CMK (cell line): ENCODE results near the gene PBOV1.

Source experiments
- DNase-seq: peaks from one replicate; pipeline ENCODE4 v3.0.0-alpha.2; 2010; ENCODE audit warnings: low read depth

PBOV1 gene

DNA sequence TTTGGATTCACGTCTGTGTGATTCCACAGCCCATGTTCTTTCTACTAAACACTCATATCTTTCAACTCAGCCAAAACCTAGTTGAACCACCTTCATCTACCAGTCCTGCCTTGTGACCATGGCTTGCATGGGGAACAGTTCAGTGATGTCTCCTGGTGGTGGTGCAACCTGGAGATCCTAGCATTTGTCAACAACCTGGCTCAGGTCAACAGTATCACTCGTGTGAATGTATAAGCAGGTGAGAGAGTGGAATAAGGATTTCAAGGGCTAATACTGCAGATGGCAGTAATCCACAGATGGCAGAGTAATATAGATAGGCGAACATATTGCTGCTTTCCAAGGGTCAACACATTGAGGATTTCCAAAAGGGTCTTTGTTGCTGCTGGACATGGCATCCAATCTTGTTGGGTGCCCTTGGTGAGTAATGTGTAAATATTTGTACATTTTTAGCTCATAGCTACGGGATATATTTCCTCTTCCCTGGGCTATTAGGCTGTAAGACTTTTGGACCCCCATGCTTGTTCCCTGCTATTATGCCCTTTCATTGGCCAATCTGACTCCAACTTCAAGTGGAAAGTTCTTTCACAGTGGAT is 13.4 kb downstream of the PBOV1 start:
- DNase-seq, result no peak

GRCh38 chr6:138204303-138204702 is 14.0 kb downstream of the PBOV1 start:
- no peak for DNase-seq

- DNase-seq, result no peak
Measured at GRCh38 chr6:138203315-138203714, 15.0 kb downstream of the PBOV1 start.

GRCh38 chr6:138201836-138202235 is 16.5 kb downstream of the PBOV1 start:
- DNase-seq, result no peak

DNA sequence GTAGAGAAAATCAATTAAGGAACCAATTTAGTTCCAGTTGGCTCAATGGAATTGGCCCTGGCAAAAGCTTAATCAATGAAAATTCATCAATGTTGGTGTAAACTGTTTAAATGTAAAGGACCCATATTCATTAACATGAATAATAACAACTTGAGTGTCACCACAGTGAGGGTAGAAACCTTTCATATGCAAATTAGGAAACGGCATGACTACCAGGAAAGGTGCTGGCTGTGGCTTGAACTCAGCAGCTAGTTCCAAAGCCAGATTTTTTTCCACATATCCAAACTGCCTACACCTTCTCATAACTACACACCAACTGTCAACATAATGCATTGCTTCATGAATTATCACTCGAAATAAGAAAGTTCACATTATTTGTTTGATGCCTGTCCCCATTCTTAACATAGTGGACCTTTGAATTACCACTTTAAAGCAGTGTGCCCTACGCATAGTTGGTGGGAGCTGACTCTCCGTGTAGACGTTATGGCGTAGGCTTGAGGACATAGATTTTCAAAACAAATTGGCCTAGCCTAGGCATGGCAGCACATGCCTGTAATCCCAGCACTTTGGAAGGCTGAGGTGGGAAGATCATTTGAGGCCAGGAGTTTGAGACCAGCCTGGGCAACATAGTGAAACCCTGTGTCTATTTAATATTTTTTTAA is 19.7 kb downstream of the PBOV1 start:
- DNase-seq, result no peak

DNA sequence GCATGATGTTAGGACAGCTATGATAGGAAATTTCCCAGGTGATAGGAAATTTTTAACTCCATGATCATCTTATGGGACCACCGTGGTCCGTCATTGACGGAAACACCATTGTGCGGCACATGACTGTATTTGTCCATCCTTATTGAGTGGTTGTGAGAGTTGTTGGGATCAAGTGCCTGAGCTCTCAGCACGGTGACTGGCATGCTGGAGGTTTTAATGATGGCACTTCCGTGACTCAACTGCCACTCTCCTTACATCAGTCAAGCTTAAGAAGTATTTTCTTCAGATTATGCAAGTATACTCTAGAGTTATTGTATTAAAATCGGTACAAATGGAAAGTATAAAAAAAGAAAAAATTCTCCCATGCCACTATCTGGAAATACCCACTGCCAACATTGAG is 20.7 kb downstream of the PBOV1 start:
- no peak for DNase-seq

DNA sequence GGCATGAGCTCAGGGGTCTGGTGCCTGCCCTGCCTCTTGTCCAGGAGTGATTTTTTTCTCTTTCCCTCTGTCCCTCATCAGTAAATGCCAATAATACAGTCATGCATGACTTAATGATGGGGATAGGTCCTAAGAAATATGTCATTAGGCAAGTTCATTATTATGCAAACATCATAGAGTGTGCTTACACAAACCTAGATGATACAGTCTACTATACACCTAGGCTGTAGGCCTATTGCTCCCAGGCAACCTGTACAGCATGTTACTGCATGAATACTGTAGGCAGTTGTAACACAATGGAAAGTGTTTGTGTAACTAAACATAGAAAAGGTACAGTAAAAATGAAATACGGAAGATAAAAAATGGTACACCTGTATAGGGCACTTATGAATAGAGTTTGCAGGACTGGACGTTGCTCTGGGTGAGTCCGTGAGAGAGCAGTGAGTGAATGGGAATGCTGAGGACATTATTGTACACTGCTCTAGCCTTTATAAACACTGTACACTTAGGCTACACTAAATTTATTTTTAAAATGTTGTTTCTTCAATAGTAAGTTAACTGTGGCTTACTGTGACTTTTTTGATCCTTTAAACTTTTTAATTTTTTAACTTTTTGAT is 22.1 kb downstream of the PBOV1 start:
- no peak for DNase-seq

DNA sequence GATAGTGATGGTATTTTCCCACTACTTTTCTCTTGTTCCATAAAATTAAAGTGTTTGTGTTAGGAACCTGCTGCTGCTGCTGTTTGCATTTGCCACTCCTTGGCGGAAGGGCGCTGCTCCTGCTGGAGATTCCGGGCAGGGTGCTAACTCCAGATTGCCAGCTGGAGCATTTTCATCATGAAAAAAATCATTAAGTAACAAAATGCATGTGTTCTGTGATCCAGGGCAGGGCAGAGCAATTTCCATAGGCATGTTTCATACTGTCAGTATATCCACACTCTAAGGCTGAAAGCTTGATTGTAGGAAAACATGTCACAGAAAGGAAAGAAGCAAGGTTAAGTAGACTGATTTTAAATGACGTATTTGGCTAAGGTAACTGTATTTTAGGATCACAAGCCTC is 24.0 kb downstream of the PBOV1 start:
- no peak for DNase-seq

DNA sequence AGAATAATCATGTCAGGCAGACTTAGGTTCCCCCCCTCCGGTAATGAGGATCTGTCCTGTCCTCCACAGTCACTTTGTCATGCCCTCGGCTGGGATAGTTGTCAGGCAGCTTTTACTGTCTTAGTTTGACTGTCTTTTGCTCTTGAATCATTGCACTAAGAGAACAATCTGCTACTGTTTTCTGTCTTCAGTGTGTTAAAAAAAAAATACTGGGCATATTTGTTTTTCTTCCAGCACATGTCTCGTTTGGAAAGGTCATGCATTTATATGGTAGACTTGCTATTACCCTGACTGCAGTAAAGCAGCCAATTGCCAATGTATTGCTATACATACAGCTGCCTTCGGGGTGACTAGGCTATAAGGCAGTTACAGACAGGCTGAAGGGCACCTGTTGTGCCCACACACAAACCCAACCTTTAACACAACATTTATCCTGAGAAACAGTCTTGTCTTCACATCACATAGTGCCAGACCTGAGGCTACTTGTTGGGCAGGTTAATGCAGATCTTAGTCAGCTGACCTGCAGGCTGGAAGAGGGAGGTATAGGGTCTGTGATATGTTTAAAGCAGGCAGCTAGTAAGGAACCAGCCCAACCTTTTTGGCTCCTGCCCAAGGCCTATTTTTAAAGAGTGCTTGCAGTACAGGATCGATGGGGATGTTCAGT is 29.9 kb downstream of the PBOV1 start:
- no peak for DNase-seq

DNA sequence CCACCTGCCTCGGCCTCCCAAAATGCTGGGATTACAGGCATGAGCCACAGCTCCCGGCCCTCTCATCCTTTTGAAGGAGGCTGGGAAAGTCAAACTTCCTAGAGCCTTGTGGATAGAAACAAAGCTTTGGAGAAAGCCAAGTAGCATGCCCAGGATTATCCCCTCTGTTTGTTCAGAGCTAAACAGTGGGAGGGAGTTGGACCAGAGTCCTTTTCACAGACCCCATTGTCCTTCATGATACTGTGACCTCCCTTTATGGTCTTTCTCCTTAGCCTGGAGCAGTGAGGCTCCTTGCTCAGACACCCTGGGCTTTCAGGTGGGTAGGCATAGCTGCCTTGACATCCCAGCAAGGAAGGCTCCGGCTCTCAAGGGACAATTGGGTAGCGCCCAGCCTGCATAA is 31.1 kb downstream of the PBOV1 start:
- no peak for DNase-seq

GRCh38 chr6:138184230-138184629 is 34.1 kb downstream of the PBOV1 start:
- no peak for DNase-seq

DNA sequence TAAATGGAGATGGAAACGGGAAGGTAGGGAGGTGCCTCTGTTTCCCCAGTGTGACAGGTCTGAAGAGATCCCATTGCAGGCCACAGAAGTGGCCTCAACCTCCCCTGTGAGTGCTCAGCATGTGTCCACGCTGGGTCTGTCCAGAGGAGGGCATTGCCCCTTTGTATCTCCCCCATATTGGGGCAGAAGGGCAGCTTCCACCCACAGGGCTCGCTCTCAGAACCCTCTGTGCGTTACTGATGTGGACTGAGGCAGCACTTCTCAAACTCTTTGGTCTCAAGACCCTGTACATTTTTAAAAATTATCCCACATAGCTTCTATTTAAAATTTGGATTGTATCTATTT is 34.5 kb downstream of the PBOV1 start:
- no peak for DNase-seq

GRCh38 chr6:138182939-138183789 is 35.1 kb downstream of the PBOV1 start:
- no peak for DNase-seq

DNA sequence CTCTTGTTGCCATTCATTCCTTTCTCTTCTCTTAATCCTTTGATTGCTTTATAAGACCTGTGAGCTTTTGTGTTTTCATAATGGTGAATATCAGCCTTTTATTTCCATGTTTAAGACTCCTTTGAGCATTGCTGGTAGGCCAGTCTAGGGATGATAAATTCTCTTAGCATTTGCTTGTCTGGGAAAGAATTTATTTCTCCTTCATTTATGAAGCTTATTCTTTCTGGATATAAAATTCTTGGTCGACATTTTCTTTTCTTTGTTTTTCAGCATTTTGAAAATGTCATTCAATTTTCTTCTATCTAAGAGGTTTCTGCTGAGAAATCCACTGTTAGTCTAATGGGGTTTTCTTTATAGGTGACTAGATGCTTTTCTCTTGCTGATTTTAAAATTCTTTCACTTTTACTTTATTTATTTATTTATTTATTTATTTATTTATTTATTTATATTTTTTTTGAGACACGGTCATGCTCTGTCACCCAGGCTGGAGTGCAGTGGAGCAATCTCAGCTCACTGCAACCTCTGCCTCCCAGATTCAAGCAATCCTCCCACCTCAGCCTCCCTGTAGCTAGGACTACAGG is 41.5 kb downstream of the PBOV1 start:
- DNase-seq, result no peak

GRCh38 chr6:138175596-138175995 is 42.7 kb downstream of the PBOV1 start:
- no peak for DNase-seq
